ENCODE data around the gene MLN. TPM values are rescaled to one million over a fixed set of nuclear protein-coding genes. Genes with fewer than 3 reads are reported as not detected.

Gene MLN
- total and polyA plus RNA-seq, 8 donors = not detected

DNA sequence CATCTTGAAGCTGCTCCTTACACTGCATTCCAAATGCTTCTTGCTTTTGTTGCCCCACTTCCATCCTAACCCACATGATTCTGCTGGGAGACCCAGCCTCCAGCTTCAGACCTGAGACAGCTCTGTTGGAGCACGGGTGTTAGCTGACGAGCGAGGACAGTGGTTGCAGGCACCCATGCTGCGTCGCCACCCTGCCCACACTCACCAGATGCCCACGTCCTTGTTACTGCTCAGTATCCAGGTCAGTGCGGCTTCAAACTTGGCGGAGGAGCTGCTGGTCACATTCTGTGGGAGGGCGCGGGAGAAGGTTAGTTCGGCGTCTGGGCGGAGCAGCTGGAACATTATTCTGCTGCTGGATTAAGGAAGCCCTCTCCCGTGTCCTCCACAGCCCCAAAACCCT is 23.9 kb downstream of the MLN start:
- Histone ChIP-seq H3K4me1 (peaks cover 4 to 23% (median 9%) of the 10 kb centered on the region in 4 donors), H3K9me3 (no peaks in the 10 kb centered on the region), H3K4me3 (no peak overlapping the region), H3K27ac (no peak overlapping the region), H3K27me3 (no peaks in the 10 kb centered on the region), H3K36me3 (peaks cover 88 to 100% (median 100%) of the 10 kb centered on the region in 4 donors)
- no peak for DNase-seq
- TF ChIP-seq POLR2A (IDR thresholded peaks at IDR 0.05) = no peak
- TF ChIP-seq, protein P1, sequence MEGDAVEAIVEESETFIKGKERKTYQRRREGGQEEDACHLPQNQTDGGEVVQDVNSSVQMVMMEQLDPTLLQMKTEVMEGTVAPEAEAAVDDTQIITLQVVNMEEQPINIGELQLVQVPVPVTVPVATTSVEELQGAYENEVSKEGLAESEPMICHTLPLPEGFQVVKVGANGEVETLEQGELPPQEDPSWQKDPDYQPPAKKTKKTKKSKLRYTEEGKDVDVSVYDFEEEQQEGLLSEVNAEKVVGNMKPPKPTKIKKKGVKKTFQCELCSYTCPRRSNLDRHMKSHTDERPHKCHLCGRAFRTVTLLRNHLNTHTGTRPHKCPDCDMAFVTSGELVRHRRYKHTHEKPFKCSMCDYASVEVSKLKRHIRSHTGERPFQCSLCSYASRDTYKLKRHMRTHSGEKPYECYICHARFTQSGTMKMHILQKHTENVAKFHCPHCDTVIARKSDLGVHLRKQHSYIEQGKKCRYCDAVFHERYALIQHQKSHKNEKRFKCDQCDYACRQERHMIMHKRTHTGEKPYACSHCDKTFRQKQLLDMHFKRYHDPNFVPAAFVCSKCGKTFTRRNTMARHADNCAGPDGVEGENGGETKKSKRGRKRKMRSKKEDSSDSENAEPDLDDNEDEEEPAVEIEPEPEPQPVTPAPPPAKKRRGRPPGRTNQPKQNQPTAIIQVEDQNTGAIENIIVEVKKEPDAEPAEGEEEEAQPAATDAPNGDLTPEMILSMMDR (IDR thresholded peaks at IDR 0.05) = no peak
- TF ChIP-seq POLR2AphosphoS5 (IDR thresholded peaks at IDR 0.05) = no peak
- no peak for TF ChIP-seq EP300 (IDR thresholded peaks at IDR 0.05)
- intact Hi-C loops (cut with DNase I; ENCODE audit: low total_unique reads) = loop anchor here (10.0 kb wide), 1 partner anchor 375 kb away; no protein-coding TSS in a partner anchor
- WGBS, 5 donors = 92 to 93% (median 92%) methylated on average over 14 of the region's 14 CpGs

DNA sequence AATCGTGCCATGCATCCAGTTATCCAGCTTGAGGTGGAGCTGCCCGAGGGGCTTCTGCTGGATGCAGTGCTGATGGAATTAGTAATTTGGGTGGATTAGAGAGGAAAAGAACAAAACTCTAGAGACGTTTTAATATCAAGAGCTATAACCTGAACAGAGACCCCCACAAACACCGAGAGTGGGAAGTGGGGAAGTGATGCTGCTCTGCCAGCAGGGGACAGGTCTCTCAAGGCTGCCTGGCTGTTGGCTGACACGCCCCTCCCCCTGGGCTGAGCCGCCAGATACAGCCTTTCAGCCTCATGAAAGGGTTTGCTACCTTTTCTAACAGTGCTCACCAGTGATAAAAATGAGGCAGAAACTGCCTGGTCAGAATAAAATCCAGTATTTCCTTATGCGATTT is 24.5 kb downstream of the MLN start:
- intact Hi-C loops (cut with DNase I; ENCODE audit: low total_unique reads) = loop anchor here (10.0 kb wide), 1 partner anchor 376 kb away; no protein-coding TSS in a partner anchor
- Histone ChIP-seq H3K27me3 (no peaks in the 10 kb centered on the region), H3K4me3 (no peak overlapping the region), H3K9me3 (no peaks in the 10 kb centered on the region), H3K4me1 (peaks cover 0 to 17% (median 5%) of the 10 kb centered on the region in 4 donors), H3K36me3 (peaks cover 92 to 100% (median 100%) of the 10 kb centered on the region in 4 donors), H3K27ac (no peak overlapping the region)
- TF ChIP-seq EP300 (IDR thresholded peaks at IDR 0.05) = no peak
- TF ChIP-seq POLR2A (IDR thresholded peaks at IDR 0.05) = no peak
- TF ChIP-seq, protein P1 (IDR thresholded peaks at IDR 0.05) = no peak
- TF ChIP-seq POLR2AphosphoS5 (IDR thresholded peaks at IDR 0.05) = no peak
- 78 to 88% (median 87%) methylated on average over 7 of the region's 7 CpGs for WGBS, 5 donors
- no peak for DNase-seq

DNA sequence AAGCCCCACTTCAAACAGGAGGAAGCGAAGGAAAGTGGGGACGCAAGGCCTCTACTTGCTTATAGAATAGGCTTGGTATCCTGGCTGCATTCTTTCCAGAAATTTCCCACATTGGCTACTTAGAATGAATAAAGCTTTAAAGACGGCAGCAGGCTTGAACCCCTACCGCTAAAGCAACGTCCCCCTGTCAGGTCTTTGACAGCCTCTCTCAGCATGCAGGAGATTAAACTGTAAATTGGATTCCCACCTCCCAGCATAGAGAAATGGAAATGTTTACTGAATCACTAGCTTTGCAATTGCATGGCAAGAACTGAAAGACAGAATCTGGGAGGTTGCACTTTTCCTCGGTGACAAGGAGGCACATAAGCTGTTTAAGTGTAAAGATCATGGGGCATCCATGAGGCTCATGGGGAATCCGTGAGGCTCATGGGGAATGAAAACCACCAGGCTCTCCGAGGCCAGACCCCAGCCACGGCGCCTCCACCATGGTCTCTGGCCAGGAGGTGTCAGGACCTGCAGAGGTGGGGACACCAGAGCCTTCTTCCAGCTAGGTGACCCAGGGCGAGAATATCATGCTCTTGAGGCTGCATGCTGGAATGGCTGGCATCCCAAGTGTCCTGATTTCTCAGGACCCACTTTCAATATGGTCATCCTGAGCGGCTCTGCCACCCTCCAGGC is 25.2 kb downstream of the MLN start:
- no peak overlapping the region for H3K4me3 ChIP-seq
- no peak overlapping the region for H3K27ac ChIP-seq
- no peaks in the 10 kb centered on the region for H3K27me3 ChIP-seq
- 82 to 91% (median 88%) methylated on average over 12 of the region's 12 CpGs for WGBS, 5 donors
- H3K9me3 ChIP-seq = no peaks in the 10 kb centered on the region
- H3K4me1 ChIP-seq = peaks cover 0 to 18% (median 2%) of the 10 kb centered on the region in 4 donors
- no peak for DNase-seq
- intact Hi-C loops (cut with DNase I; ENCODE audit: low total_unique reads) = loop anchor here (10.0 kb wide), 1 partner anchor 376 kb away; no protein-coding TSS in a partner anchor
- TF ChIP-seq POLR2A (IDR thresholded peaks at IDR 0.05) = no peak
- TF ChIP-seq, protein P1 (IDR thresholded peaks at IDR 0.05) = no peak
- TF ChIP-seq EP300 (IDR thresholded peaks at IDR 0.05) = no peak
- TF ChIP-seq POLR2AphosphoS5 (IDR thresholded peaks at IDR 0.05) = no peak
- H3K36me3 ChIP-seq = peaks cover 89 to 100% (median 100%) of the 10 kb centered on the region in 4 donors

DNA sequence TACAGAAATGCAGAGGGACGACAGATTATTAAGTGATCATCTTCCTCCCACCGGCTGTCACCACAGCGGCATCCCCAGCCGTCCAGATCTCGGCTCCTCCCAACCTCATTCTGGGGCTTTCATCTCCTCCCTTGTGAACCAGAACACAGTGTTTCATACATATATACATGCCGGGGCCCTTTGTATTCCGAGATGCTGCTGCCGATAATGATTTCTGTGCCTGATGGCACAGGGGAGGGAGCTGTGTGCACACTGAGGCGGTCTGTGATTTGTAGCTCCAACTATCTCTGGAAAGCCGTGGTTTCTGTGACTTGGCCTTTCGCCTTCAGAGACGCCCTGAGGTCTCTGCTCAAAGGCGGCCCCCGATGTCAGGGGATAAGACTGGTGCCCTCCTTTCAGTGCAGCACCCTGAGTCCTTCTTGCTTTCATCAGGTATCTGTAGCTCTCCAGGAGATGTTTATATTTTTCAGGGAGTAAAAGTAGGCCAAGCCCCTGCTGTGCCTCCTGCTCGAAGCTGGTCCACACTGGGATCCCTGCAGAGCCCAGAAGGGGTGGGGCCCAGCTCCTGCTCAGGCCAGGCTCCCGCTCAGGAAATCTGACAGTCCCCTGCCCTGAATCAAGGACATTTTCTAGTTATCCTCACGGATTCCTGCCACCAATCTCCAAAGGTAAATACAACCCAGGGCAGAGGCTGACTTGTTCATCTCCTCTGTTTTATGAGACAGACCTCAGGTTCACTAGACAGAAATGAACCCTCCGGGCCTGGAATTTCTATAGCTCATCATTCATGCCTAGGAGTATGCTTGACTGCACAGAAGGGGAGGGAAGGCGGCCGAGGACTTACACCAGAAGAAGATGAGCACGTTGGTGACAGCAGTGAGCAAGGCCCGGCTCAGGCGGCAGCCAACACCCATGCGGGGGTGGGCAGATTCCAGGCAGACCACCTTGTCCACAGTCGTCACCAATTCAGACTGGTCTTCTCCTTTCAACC is 26.1 kb downstream of the MLN start:
- peaks cover 0 to 27% (median 3%) of the 10 kb centered on the region in 4 donors for H3K4me1 ChIP-seq
- peaks cover 91 to 100% (median 100%) of the 10 kb centered on the region in 4 donors for H3K36me3 ChIP-seq
- H3K27ac ChIP-seq = no peak overlapping the region
- no peak for TF ChIP-seq POLR2AphosphoS5 (IDR thresholded peaks at IDR 0.05)
- TF ChIP-seq EP300 (IDR thresholded peaks at IDR 0.05) = no peak
- TF ChIP-seq, protein P1 (IDR thresholded peaks at IDR 0.05) = no peak
- TF ChIP-seq POLR2A (IDR thresholded peaks at IDR 0.05) = no peak
- H3K27me3 ChIP-seq = no peaks in the 10 kb centered on the region
- H3K4me3 ChIP-seq = no peak overlapping the region
- WGBS, 5 donors = 89 to 93% (median 91%) methylated on average over 24 to 25 of the region's 25 CpGs
- no peak for DNase-seq
- intact Hi-C loops (cut with DNase I; ENCODE audit: low total_unique reads) = loop anchor here (10.0 kb wide), 1 partner anchor 377 kb away; no protein-coding TSS in a partner anchor
- no peaks in the 10 kb centered on the region for H3K9me3 ChIP-seq
